GM12878 (cell line): ENCODE data around the gene PDE7B. TPM values are rescaled to one million over a fixed set of nuclear protein-coding genes. Genes with fewer than 3 reads are reported as not detected.

ENCODE experiments used
- ATAC-seq: fragments of 200-7000 bp; cut with Tn5 transposase; 3 replicates; pipeline ENCODE4 v1.9.1; 2020; ENCODE audit warnings: mild to moderate bottlenecking, moderate library complexity
- BruUV-seq: library from RNA; stranded (reverse); fragments of 400-500 nt; replicated peaks from 2 replicates; lab custom pipeline; 2021; lab: Mats Ljungman, UMichigan
- CTCF ChIA-PET: fragments of 300-600 bp; sonication (Branson Sonifier 250); formaldehyde crosslinking; extraction: SDS; loops from one replicate; lab custom pipeline; 2021; ENCODE audit warnings: inconsistent platforms; lab: Yijun Ruan, JAX
- POLR2A ChIA-PET: fragments of 350-600 bp; formaldehyde crosslinking; extraction: SDS; loops from one replicate; lab custom pipeline; 2021; ENCODE audit warnings: inconsistent platforms; lab: Charles Lee
- RAD21 ChIA-PET: fragments of 300-600 bp; sonication (Branson Sonifier 250); formaldehyde crosslinking; loops from one replicate; lab custom pipeline; 2023; ENCODE audit warnings: antibody characterized with exemption; ENCODE audit not compliant: unreplicated experiment; lab: Charles Lee
- SMC1A ChIA-PET: fragments of 300-600 bp; sonication (Branson Sonifier 250); formaldehyde crosslinking; loops from one replicate; lab custom pipeline; 2023; ENCODE audit not compliant: unreplicated experiment, uncharacterized antibody; lab: Charles Lee
- DNase-seq: peaks from one replicate; pipeline ENCODE4 v3.0.0-alpha.2; 2011; ENCODE audit warnings: low read depth, low spot score
- FAIRE-seq: peaks from 3 replicates; lab custom pipeline; 2011; peaks lifted over from hg19 to GRCh38; lab: Jason Lieb, UNC
- H2AFZ ChIP-seq: 2 replicates; pipeline ENCODE4 v1.6.0; 2011; ENCODE audit warnings: low read depth, low read length, control low read depth; ENCODE audit not compliant: control insufficient read depth
- H3K27ac ChIP-seq: 2 replicates; pipeline ENCODE4 v1.5.1; 2011; ENCODE audit warnings: control low read depth; ENCODE audit not compliant: control insufficient read depth, insufficient read depth
- H3K27me3 ChIP-seq, 2 experiments: replicated peaks in 1 of 2; 2 replicates each; pipeline versions ENCODE4 v1.6.0 to v1.6.1; 2011; ENCODE audit warnings: low read length in 1 of 2; ENCODE audit not compliant: control insufficient read depth in 2 of 2, insufficient read depth in 2 of 2
- H3K36me3 ChIP-seq, 2 experiments: 2 replicates each; pipeline ENCODE4 v1.5.1; 2011; ENCODE audit warnings: low read length in 1 of 2; ENCODE audit not compliant: control insufficient read depth in 2 of 2, insufficient read depth in 2 of 2
- H3K4me1 ChIP-seq: 2 replicates; pipeline ENCODE4 v1.6.1; 2011; ENCODE audit warnings: mild to moderate bottlenecking, low read length, moderate library complexity, mixed read lengths; ENCODE audit not compliant: control insufficient read depth, insufficient read depth
- H3K4me2 ChIP-seq: 2 replicates; pipeline ENCODE4 v1.6.0; 2011; ENCODE audit warnings: control low read depth; ENCODE audit not compliant: control insufficient read depth, insufficient read depth
- H3K4me3 ChIP-seq: fragments of 200-600 bp; sonication (generic); 2 replicates; pipeline ENCODE4 v1.5.1; 2016
- H3K79me2 ChIP-seq: 2 replicates; pipeline ENCODE4 v1.6.0; 2011; ENCODE audit warnings: low read length; ENCODE audit not compliant: control insufficient read depth, insufficient read depth
- H3K9ac ChIP-seq: 2 replicates; pipeline ENCODE4 v1.8.0; 2011; ENCODE audit warnings: low read length, control low read depth, mixed read lengths; ENCODE audit not compliant: control insufficient read depth, insufficient read depth
- H3K9me3 ChIP-seq: replicated peaks from 3 replicates; pipeline ENCODE4 v1.5.1; 2011; ENCODE audit warnings: mild to moderate bottlenecking, low read length; ENCODE audit not compliant: control insufficient read depth, insufficient read depth
- H4K20me1 ChIP-seq: 2 replicates; pipeline ENCODE4 v1.6.0; 2011; ENCODE audit not compliant: control insufficient read depth, insufficient read depth
- ASH2L ChIP-seq: fragments of 300-600, 200-600 bp; sonication (generic); IDR thresholded peaks from 2 replicates; pipeline ENCODE4 v1.6.1; 2017; ENCODE audit warnings: low read depth, mild to moderate bottlenecking, borderline replicate concordance
- BRCA1 ChIP-seq: IDR thresholded peaks from 2 replicates; pipeline ENCODE4 v1.6.1; 2011; ENCODE audit warnings: low read depth, low read length, improper control_type of control experiment
- CBX5 ChIP-seq: sonication (generic); IDR thresholded peaks from 2 replicates; pipeline ENCODE4 v1.6.1; 2016; ENCODE audit warnings: low read depth, moderate library complexity, mild to moderate bottlenecking, inconsistent platforms
- CEBPB ChIP-seq, 2 experiments: fragments of 150-350 bp in 1 of 2; IDR thresholded peaks; 2 replicates each; pipeline ENCODE4 v1.6.1; 2012 to 2014; ENCODE audit warnings: low read depth in 2 of 2, low read length in 2 of 2, borderline replicate concordance in 1 of 2, inconsistent platforms in 1 of 2
- EP300 ChIP-seq, 2 experiments: fragments of 150-350 bp in 1 of 2; IDR thresholded peaks; 2 replicates each; pipeline ENCODE4 v1.6.1; 2011 to 2012; ENCODE audit warnings: low read depth in 2 of 2, low read length in 2 of 2, borderline replicate concordance in 1 of 2, improper control_type of control experiment in 1 of 2, inconsistent platforms in 1 of 2; ENCODE audit not compliant: control insufficient read depth in 1 of 2
- FOXM1 ChIP-seq: IDR thresholded peaks from 2 replicates; pipeline ENCODE4 v1.6.1; 2012; ENCODE audit warnings: low read depth, mild to moderate bottlenecking, inconsistent platforms, low read length, moderate library complexity
- GABPA ChIP-seq: IDR thresholded peaks from 2 replicates; pipeline ENCODE4 v1.6.1; 2014; ENCODE audit warnings: antibody characterized with exemption, low read depth, mild to moderate bottlenecking, inconsistent platforms
- HDAC2 ChIP-seq: fragments of 200-600 bp; sonication (generic); IDR thresholded peaks from 2 replicates; pipeline ENCODE4 v1.6.1; 2017
- HDGF ChIP-seq: fragments of 450-650 bp; IDR thresholded peaks from 2 replicates; pipeline ENCODE4 v1.6.1; 2016; ENCODE audit warnings: antibody characterized with exemption
- IRF4 ChIP-seq: IDR thresholded peaks from 2 replicates; pipeline ENCODE4 v1.6.1; 2011; ENCODE audit warnings: low read depth, low read length
- NBN ChIP-seq: fragments of 450-650 bp; IDR thresholded peaks from 2 replicates; pipeline ENCODE4 v1.6.1; 2016
- SREBF1 ChIP-seq: IDR thresholded peaks from 2 replicates; pipeline ENCODE4 v1.6.1; 2012; ENCODE audit warnings: mild to moderate bottlenecking, low read length
- TAF1 ChIP-seq: IDR thresholded peaks from 2 replicates; pipeline ENCODE4 v1.6.1; 2011; ENCODE audit warnings: mild to moderate bottlenecking, low read depth, low read length, borderline replicate concordance
- TCF12 ChIP-seq: IDR thresholded peaks from 2 replicates; pipeline ENCODE4 v1.6.1; 2011; ENCODE audit warnings: low read depth, mild to moderate bottlenecking, low read length
- YY1 ChIP-seq: IDR thresholded peaks from 2 replicates; pipeline ENCODE4 v1.6.1; 2011; ENCODE audit warnings: low read depth, mild to moderate bottlenecking, low read length
- ZBTB11 ChIP-seq: fragments of 450-650 bp; formaldehyde crosslinking; IDR thresholded peaks from 2 replicates; pipeline ENCODE4 v1.5.0; 2022; ENCODE audit warnings: mild to moderate bottlenecking, missing genetic modification characterization
- ZBTB33 ChIP-seq: fragments of 450-650 bp; IDR thresholded peaks from 2 replicates; pipeline ENCODE4 v1.6.1; 2017; ENCODE audit warnings: mild to moderate bottlenecking
- WGBS: methylation state at CpG from one replicate; pipeline ENCODE4 v1.1.6; 2016; ENCODE audit warnings: low lambda C conversion rate; ENCODE audit not compliant: insufficient replicate concordance, insufficient coverage; ENCODE audit errors: missing lambda C conversion rate; 5-methylcytosine and 5-hydroxymethylcytosine counted together
- in situ Hi-C: fragments of 300-500 bp; cut with MboI; formaldehyde crosslinking; loops from 9 replicates; pipeline ENCODE4 v1.14.3; 2018; ENCODE audit warnings: mixed read lengths
- intact Hi-C: fragments of 100-400 bp; cut with micrococcal nuclease; formaldehyde crosslinking; loops from one replicate; pipeline ENCODE4 v1.14.2; 2022; ENCODE audit not compliant: unreplicated experiment
- polyA plus RNA-seq, 11 experiments: library from polyadenylated mRNA; depleted of rRNA in 4 of 11; unstranded in 6 of 11; stranded (reverse) in 5 of 11; fragments of >200 nt; fragmentation: Nextera tagmentation in 4 of 11; fragmentation: Illumina TruSeq in 1 of 11; extraction: Ambion mirVana in 4 of 11; extraction: Trizol in 1 of 11; gene quantifications; 1 replicate in 1 of 11; 2 replicates in 10 of 11; pipeline versions ENCODE4 v1.2.1 to v1.2.3, GENCODE V29; 2011 to 2016; ENCODE audit warnings: inconsistent platforms in 2 of 11, missing spikeins in 2 of 11, low read depth in 1 of 11
- total RNA-seq, 4 experiments: library from RNA; depleted of rRNA in 3 of 4; stranded (reverse); fragments of >200 nt in 3 of 4; fragmentation: Illumina TruSeq in 1 of 4; extraction: Trizol in 1 of 4; gene quantifications; 2 replicates each; pipeline versions ENCODE4 v1.2.1 to v1.2.3, GENCODE V29; 2013 to 2021

The PDE7B gene
- total and polyA plus RNA-seq, 10 of the 15 experiments (the other 5 are each of a cell fraction or from before 2014, with no cell fraction given): not detected

GRCh38 chr6:135853986-135854385 is 2.5 kb downstream of the PDE7B start:
- Histone ChIP-seq H4K20me1 (no peaks in the 10 kb centered on the region), H3K27me3 (no peaks in the 10 kb centered on the region; a peak in 2 of 4 replicates), H2AFZ (no peak overlapping the region), H3K79me2 (no peaks in the 10 kb centered on the region), H3K36me3 (no peaks in the 10 kb centered on the region), H3K4me1 (no peaks in the 10 kb centered on the region), H3K9me3 (no peaks in the 10 kb centered on the region), H3K9ac (no peak overlapping the region), H3K4me3 (no peak overlapping the region), H3K27ac (no peak overlapping the region), H3K4me2 (no peak overlapping the region)
- intact Hi-C loops (no loop called here), in situ Hi-C loops (no loop called here)
- ATAC-seq: no peak
- ChIA-PET POLR2A (interaction anchor here (0.6 kb wide), 1 partner anchor 370 kb away, joined by 4 read pairs; no protein-coding TSS in a partner anchor), CTCF (interaction anchor here (1.4 to 2.7 kb wide), 2 partner anchors 21 to 56 kb away, joined by 3 to 7 read pairs; no protein-coding TSS in a partner anchor), SMC1A (no interaction called here), RAD21 (no interaction called here)
- TF ChIP-seq ZBTB11 (CRISPR knock-in tag): no peak
- no peak for TF ChIP-seq IRF4
- no peak for TF ChIP-seq TCF12
- TF ChIP-seq CBX5: no peak
- no peak for TF ChIP-seq CEBPB (IDR thresholded peaks at IDR 0.05; ENCODE audit: borderline replicate concordance in 1 of 2, low read depth in 2 of 2, low read length in 2 of 2)
- no peak for TF ChIP-seq TAF1
- no peak for TF ChIP-seq GABPA
- no peak for TF ChIP-seq HDAC2
- TF ChIP-seq HDGF: no peak
- no peak for TF ChIP-seq ASH2L
- TF ChIP-seq EP300 (IDR thresholded peaks at IDR 0.05; ENCODE audit: borderline replicate concordance in 1 of 2, control insufficient read depth in 1 of 2, low read depth in 2 of 2, low read length in 2 of 2): no peak
- no peak for TF ChIP-seq FOXM1
- TF ChIP-seq SREBF1: no peak
- TF ChIP-seq ZBTB33: no peak
- no peak for TF ChIP-seq YY1
- no peak for TF ChIP-seq NBN
- no peak for TF ChIP-seq BRCA1
- no peak for DNase-seq
- no TSS peak for BruUV-seq
- 0% methylated on average over 1 of the region's 1 CpG for WGBS
- no peak for FAIRE-seq
